Panc1 (cell line): ENCODE data around the gene HTR2B. TPM values are rescaled to one million over a fixed set of nuclear protein-coding genes. Genes with fewer than 3 reads are reported as not detected.

ENCODE experiments used
- ATAC-seq: fragments of 200-7000 bp; cut with Tn5 transposase; 2 replicates; pipeline ENCODE4 v1.9.1; 2020; ENCODE audit warnings: mild to moderate bottlenecking, moderate library complexity
- BruUV-seq: library from RNA; stranded (reverse); fragments of 400-500 nt; replicated peaks from 2 replicates; lab custom pipeline; 2021; lab: Mats Ljungman, UMichigan
- CTCF ChIA-PET: fragments of 300-600 bp; sonication (Branson Sonifier 250); formaldehyde crosslinking; loops from one replicate; lab custom pipeline; 2022; ENCODE audit warnings: antibody characterized with exemption; lab: Charles Lee
- POLR2A ChIA-PET: fragments of 300-600 bp; sonication (Branson Sonifier 250); formaldehyde crosslinking; loops from one replicate; lab custom pipeline; 2022; ENCODE audit warnings: antibody characterized with exemption; lab: Charles Lee
- DNase-seq: peaks from one replicate; pipeline ENCODE4 v3.0.0-alpha.2; 2010; ENCODE audit warnings: low read depth, low spot score
- H3K27ac ChIP-seq: 2 replicates; pipeline ENCODE4 v1.5.1; 2011; ENCODE audit warnings: mild to moderate bottlenecking, low read length, inconsistent platforms
- H3K27me3 ChIP-seq: fragments of 200-500 bp; sonication (Bioruptor generic); 2 replicates; pipeline ENCODE4 v1.6.0; 2014; ENCODE audit warnings: low read length, inconsistent platforms; ENCODE audit not compliant: control insufficient read depth, insufficient read depth
- H3K36me3 ChIP-seq: fragments of 200-500 bp; sonication (Bioruptor generic); 2 replicates; pipeline ENCODE4 v1.5.1; 2014; ENCODE audit warnings: inconsistent platforms, mild to moderate bottlenecking, low read length, moderate library complexity; ENCODE audit not compliant: control insufficient read depth, insufficient read depth
- H3K4me1 ChIP-seq: 2 replicates; pipeline ENCODE4 v1.5.1; 2011; ENCODE audit warnings: inconsistent platforms, mild to moderate bottlenecking, low read length, moderate library complexity; ENCODE audit not compliant: control insufficient read depth, insufficient read depth
- H3K4me3 ChIP-seq, 2 experiments: 2 replicates each; pipeline ENCODE4 v1.5.1; 2011 to 2012; ENCODE audit warnings: low read depth in 2 of 2, low read length in 2 of 2, mild to moderate bottlenecking in 2 of 2, inconsistent platforms in 1 of 2, moderate library complexity in 1 of 2
- H3K9me3 ChIP-seq: fragments of 200-500 bp; sonication (Bioruptor generic); 2 replicates; pipeline ENCODE4 v1.5.1; 2014; ENCODE audit warnings: low read depth, mild to moderate bottlenecking, inconsistent platforms, low read length, moderate library complexity; ENCODE audit not compliant: control insufficient read depth, insufficient read depth
- CTCF ChIP-seq: fragments of 450-650 bp; IDR thresholded peaks from 2 replicates; pipeline ENCODE4 v1.5.1; 2017; ENCODE audit warnings: mild to moderate bottlenecking
- POLR2AphosphoS5 ChIP-seq: IDR thresholded peaks from 2 replicates; pipeline ENCODE4 v1.6.1; 2012; ENCODE audit warnings: mild to moderate bottlenecking, low read depth, low read length, moderate library complexity
- SIN3A ChIP-seq: IDR thresholded peaks from 2 replicates; pipeline ENCODE4 v1.6.1; 2012; ENCODE audit warnings: low read depth, mild to moderate bottlenecking, low read length, moderate library complexity, borderline replicate concordance; ENCODE audit not compliant: insufficient read depth
- TCF7L2 ChIP-seq: IDR thresholded peaks from 2 replicates; pipeline ENCODE4 v1.6.1; 2011; ENCODE audit warnings: mild to moderate bottlenecking, low read depth, low read length, inconsistent platforms
- in situ Hi-C: cut with HindIII; loops from 2 replicates; pipeline ENCODE4 v1.10.0; 2016; ENCODE audit warnings: low sequenced_read_pairs, low pct_unique_long_range_greater_than_20kb
- intact Hi-C: fragments of 100-400 bp; cut with micrococcal nuclease; formaldehyde crosslinking; loops from one replicate; pipeline ENCODE4 v1.10.0; 2022; ENCODE audit not compliant: unreplicated experiment
- total RNA-seq: library from RNA; stranded (reverse); gene quantifications from one replicate; pipeline ENCODE4 v1.2.1, GENCODE V29; 2021; ENCODE audit not compliant: unreplicated experiment
- TF ChIP-seq, protein P1 (sequence below), 2 experiments: IDR thresholded peaks; 2 replicates each; pipeline ENCODE4 v1.6.1; 2011 to 2012; ENCODE audit warnings: low read depth in 2 of 2, control low read depth in 1 of 2, low read length in 1 of 2, mild to moderate bottlenecking in 1 of 2, moderate library complexity in 1 of 2; ENCODE audit not compliant: insufficient read depth in 1 of 2

HTR2B gene
- total RNA-seq, 1 experiment from 2014 or later = not detected

- H3K4me1 ChIP-seq = peaks cover 6% of the 10 kb centered on the region
- BruUV-seq = no TSS peak
- POLR2A ChIA-PET = no interaction called here
- H3K36me3 ChIP-seq = peaks cover 19% of the 10 kb centered on the region; the same call in 1 of the 2 replicates
- ATAC-seq (peak; percentile 42; the same call in 1 of the 2 replicates), DNase-seq (no peak)
- no peak overlapping the region; the same call in 1 of the 2 replicates for H3K27ac ChIP-seq
- intact Hi-C loops (no loop called here), in situ Hi-C loops (no loop called here)
- no peak overlapping the region for H3K4me3 ChIP-seq
- TF ChIP-seq POLR2AphosphoS5 (no peak), CTCF (no peak), SIN3A (no peak), TCF7L2 (no peak)
- TF ChIP-seq, protein P1, sequence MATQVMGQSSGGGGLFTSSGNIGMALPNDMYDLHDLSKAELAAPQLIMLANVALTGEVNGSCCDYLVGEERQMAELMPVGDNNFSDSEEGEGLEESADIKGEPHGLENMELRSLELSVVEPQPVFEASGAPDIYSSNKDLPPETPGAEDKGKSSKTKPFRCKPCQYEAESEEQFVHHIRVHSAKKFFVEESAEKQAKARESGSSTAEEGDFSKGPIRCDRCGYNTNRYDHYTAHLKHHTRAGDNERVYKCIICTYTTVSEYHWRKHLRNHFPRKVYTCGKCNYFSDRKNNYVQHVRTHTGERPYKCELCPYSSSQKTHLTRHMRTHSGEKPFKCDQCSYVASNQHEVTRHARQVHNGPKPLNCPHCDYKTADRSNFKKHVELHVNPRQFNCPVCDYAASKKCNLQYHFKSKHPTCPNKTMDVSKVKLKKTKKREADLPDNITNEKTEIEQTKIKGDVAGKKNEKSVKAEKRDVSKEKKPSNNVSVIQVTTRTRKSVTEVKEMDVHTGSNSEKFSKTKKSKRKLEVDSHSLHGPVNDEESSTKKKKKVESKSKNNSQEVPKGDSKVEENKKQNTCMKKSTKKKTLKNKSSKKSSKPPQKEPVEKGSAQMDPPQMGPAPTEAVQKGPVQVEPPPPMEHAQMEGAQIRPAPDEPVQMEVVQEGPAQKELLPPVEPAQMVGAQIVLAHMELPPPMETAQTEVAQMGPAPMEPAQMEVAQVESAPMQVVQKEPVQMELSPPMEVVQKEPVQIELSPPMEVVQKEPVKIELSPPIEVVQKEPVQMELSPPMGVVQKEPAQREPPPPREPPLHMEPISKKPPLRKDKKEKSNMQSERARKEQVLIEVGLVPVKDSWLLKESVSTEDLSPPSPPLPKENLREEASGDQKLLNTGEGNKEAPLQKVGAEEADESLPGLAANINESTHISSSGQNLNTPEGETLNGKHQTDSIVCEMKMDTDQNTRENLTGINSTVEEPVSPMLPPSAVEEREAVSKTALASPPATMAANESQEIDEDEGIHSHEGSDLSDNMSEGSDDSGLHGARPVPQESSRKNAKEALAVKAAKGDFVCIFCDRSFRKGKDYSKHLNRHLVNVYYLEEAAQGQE (IDR thresholded peaks at IDR 0.05; ENCODE audit: insufficient read depth in 1 of 2, low read depth in 2 of 2, low read length in 1 of 2) = no peak
- H3K9me3 ChIP-seq = no peaks in the 10 kb centered on the region
- CTCF ChIA-PET = no interaction called here
- H3K27me3 ChIP-seq = no peaks in the 10 kb centered on the region
Measured at GRCh38 chr2:231117922-231118613, 6.8 kb downstream of the HTR2B start.

DNA sequence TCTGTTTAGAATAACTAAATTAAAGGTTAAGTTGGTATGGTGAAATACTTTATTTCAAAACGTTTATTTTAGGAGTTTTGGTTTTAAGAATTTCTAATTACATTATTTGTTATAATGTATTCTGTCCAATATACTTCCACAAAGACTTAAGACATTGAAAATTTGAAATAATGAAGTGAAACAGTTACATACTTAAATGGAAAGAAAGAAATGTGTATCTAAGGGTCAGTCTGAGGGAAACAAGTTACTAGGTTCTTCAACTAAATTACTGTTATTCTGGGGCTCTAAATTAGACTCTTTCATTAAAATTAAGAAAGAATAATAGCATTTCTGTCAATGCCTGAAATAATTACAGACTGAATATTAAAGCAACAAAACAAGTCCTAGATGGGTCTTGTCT is 7.7 kb downstream of the HTR2B start:
- BruUV-seq = no TSS peak
- Histone ChIP-seq H3K9me3 (no peaks in the 10 kb centered on the region), H3K27me3 (no peaks in the 10 kb centered on the region), H3K4me1 (peaks cover 5% of the 10 kb centered on the region; the same call in 1 of the 2 replicates), H3K36me3 (peaks cover 19% of the 10 kb centered on the region; the same call in 1 of the 2 replicates), H3K27ac (no peak overlapping the region), H3K4me3 (no peak overlapping the region)
- intact Hi-C loops = no loop called here
- CTCF ChIA-PET = no interaction called here
- POLR2A ChIA-PET = interaction anchor here (1.0 kb wide), 1 partner anchor 58 kb away, joined by 3 read pairs; no protein-coding TSS in a partner anchor
- no peak for DNase-seq
- TF ChIP-seq CTCF = no peak
- TF ChIP-seq SIN3A = no peak
- TF ChIP-seq, protein P1 (IDR thresholded peaks at IDR 0.05; ENCODE audit: insufficient read depth in 1 of 2, low read depth in 2 of 2, low read length in 1 of 2) = no peak
- ATAC-seq = no peak
- in situ Hi-C loops = no loop called here
